ENCODE measurements around the gene NR4A3.

- TF ChIP-seq POLR2AphosphoS5 (IDR thresholded peaks at IDR 0.05; ENCODE audit: low read depth, low read length) (peak; percentile 87), POLR2A (IDR thresholded peaks at IDR 0.05; ENCODE audit: low read depth, low read length) (peak; percentile 90), TAF1 (IDR thresholded peaks at IDR 0.05; ENCODE audit: low read depth, low read length) (no peak), PAX5 (IDR thresholded peaks at IDR 0.05; ENCODE audit: insufficient read depth, low read length, severe bottlenecking) (no peak), POU2F2 (IDR thresholded peaks at IDR 0.05; ENCODE audit: low read depth, low read length) (no peak)
Observed at GRCh38 chr9:99819123-99819855, 2.4 kb upstream of the NR4A3 start.

All from GM12891 (cell line).